GM12878 (cell line): ENCODE results near the gene ASIC4. TPM values are rescaled to one million over a fixed set of nuclear protein-coding genes. Genes with fewer than 3 reads are reported as not detected.

ENCODE experiments used
- ATAC-seq: fragments of 200-7000 bp; cut with Tn5 transposase; 3 replicates; pipeline ENCODE4 v1.9.1; 2020; ENCODE audit warnings: mild to moderate bottlenecking, moderate library complexity
- BruUV-seq: library from RNA; stranded (reverse); fragments of 400-500 nt; replicated peaks from 2 replicates; lab custom pipeline; 2021; lab: Mats Ljungman, UMichigan
- CTCF ChIA-PET: fragments of 300-600 bp; sonication (Branson Sonifier 250); formaldehyde crosslinking; extraction: SDS; loops from one replicate; lab custom pipeline; 2021; ENCODE audit warnings: inconsistent platforms; lab: Yijun Ruan, JAX
- POLR2A ChIA-PET: fragments of 350-600 bp; formaldehyde crosslinking; extraction: SDS; loops from one replicate; lab custom pipeline; 2021; ENCODE audit warnings: inconsistent platforms; lab: Charles Lee
- RAD21 ChIA-PET: fragments of 300-600 bp; sonication (Branson Sonifier 250); formaldehyde crosslinking; loops from one replicate; lab custom pipeline; 2023; ENCODE audit warnings: antibody characterized with exemption; ENCODE audit not compliant: unreplicated experiment; lab: Charles Lee
- SMC1A ChIA-PET: fragments of 300-600 bp; sonication (Branson Sonifier 250); formaldehyde crosslinking; loops from one replicate; lab custom pipeline; 2023; ENCODE audit not compliant: unreplicated experiment, uncharacterized antibody; lab: Charles Lee
- DNase-seq: peaks from one replicate; pipeline ENCODE4 v3.0.0-alpha.2; 2011; ENCODE audit warnings: low read depth, low spot score
- FAIRE-seq: peaks from 3 replicates; lab custom pipeline; 2011; peaks lifted over from hg19 to GRCh38; lab: Jason Lieb, UNC
- H2AFZ ChIP-seq: 2 replicates; pipeline ENCODE4 v1.6.0; 2011; ENCODE audit warnings: low read depth, low read length, control low read depth; ENCODE audit not compliant: control insufficient read depth
- H3K27ac ChIP-seq: 2 replicates; pipeline ENCODE4 v1.5.1; 2011; ENCODE audit warnings: control low read depth; ENCODE audit not compliant: control insufficient read depth, insufficient read depth
- H3K27me3 ChIP-seq, 2 experiments: replicated peaks in 1 of 2; 2 replicates each; pipeline versions ENCODE4 v1.6.0 to v1.6.1; 2011; ENCODE audit warnings: low read length in 1 of 2; ENCODE audit not compliant: control insufficient read depth in 2 of 2, insufficient read depth in 2 of 2
- H3K36me3 ChIP-seq, 2 experiments: 2 replicates each; pipeline ENCODE4 v1.5.1; 2011; ENCODE audit warnings: low read length in 1 of 2; ENCODE audit not compliant: control insufficient read depth in 2 of 2, insufficient read depth in 2 of 2
- H3K4me1 ChIP-seq: 2 replicates; pipeline ENCODE4 v1.6.1; 2011; ENCODE audit warnings: mild to moderate bottlenecking, low read length, moderate library complexity, mixed read lengths; ENCODE audit not compliant: control insufficient read depth, insufficient read depth
- H3K4me2 ChIP-seq: 2 replicates; pipeline ENCODE4 v1.6.0; 2011; ENCODE audit warnings: control low read depth; ENCODE audit not compliant: control insufficient read depth, insufficient read depth
- H3K4me3 ChIP-seq: fragments of 200-600 bp; sonication (generic); 2 replicates; pipeline ENCODE4 v1.5.1; 2016
- H3K79me2 ChIP-seq: 2 replicates; pipeline ENCODE4 v1.6.0; 2011; ENCODE audit warnings: low read length; ENCODE audit not compliant: control insufficient read depth, insufficient read depth
- H3K9ac ChIP-seq: 2 replicates; pipeline ENCODE4 v1.8.0; 2011; ENCODE audit warnings: low read length, control low read depth, mixed read lengths; ENCODE audit not compliant: control insufficient read depth, insufficient read depth
- H3K9me3 ChIP-seq: replicated peaks from 3 replicates; pipeline ENCODE4 v1.5.1; 2011; ENCODE audit warnings: mild to moderate bottlenecking, low read length; ENCODE audit not compliant: control insufficient read depth, insufficient read depth
- H4K20me1 ChIP-seq: 2 replicates; pipeline ENCODE4 v1.6.0; 2011; ENCODE audit not compliant: control insufficient read depth, insufficient read depth
- BCL3 ChIP-seq: IDR thresholded peaks from 2 replicates; pipeline ENCODE4 v1.6.1; 2011; ENCODE audit warnings: borderline replicate concordance, low read depth, mild to moderate bottlenecking, moderate library complexity, low read length; ENCODE audit not compliant: insufficient read depth, poor library complexity, severe bottlenecking
- BCLAF1 ChIP-seq: fragments of 450-650 bp; IDR thresholded peaks from 2 replicates; pipeline ENCODE4 v1.6.1; 2017; ENCODE audit warnings: antibody characterized with exemption, mild to moderate bottlenecking, moderate library complexity
- EED ChIP-seq: sonication (generic); IDR thresholded peaks from 2 replicates; pipeline ENCODE4 v1.6.1; 2016; ENCODE audit warnings: antibody characterized with exemption, low read depth
- ELK1 ChIP-seq: IDR thresholded peaks from 2 replicates; pipeline ENCODE4 v1.6.1; 2012; ENCODE audit warnings: low read depth, low read length, improper control_type of control experiment
- IKZF2 ChIP-seq, 2 experiments: fragments of 450-650 bp; IDR thresholded peaks; 2 replicates each; pipeline ENCODE4 v1.6.1; 2017; ENCODE audit warnings: mild to moderate bottlenecking in 2 of 2, moderate library complexity in 2 of 2
- KDM1A ChIP-seq: fragments of 200-600 bp; sonication (generic); IDR thresholded peaks from 2 replicates; pipeline ENCODE4 v1.6.1; 2016; ENCODE audit warnings: borderline replicate concordance
- MTA2 ChIP-seq: fragments of 450-650 bp; IDR thresholded peaks from 2 replicates; pipeline ENCODE4 v1.6.1; 2016; ENCODE audit warnings: low read depth, mild to moderate bottlenecking, moderate library complexity
- PAX8 ChIP-seq: fragments of 450-650 bp; IDR thresholded peaks from 2 replicates; pipeline ENCODE4 v1.6.1; 2017; ENCODE audit warnings: mild to moderate bottlenecking, moderate library complexity
- PKNOX1 ChIP-seq: fragments of 450-650 bp; IDR thresholded peaks from 2 replicates; pipeline ENCODE4 v1.6.1; 2016; ENCODE audit warnings: mild to moderate bottlenecking
- POLR2AphosphoS5 ChIP-seq: IDR thresholded peaks from 2 replicates; pipeline ENCODE4 v1.6.1; 2011; ENCODE audit warnings: mild to moderate bottlenecking, low read length, inconsistent platforms
- RAD51 ChIP-seq: fragments of 450-650 bp; IDR thresholded peaks from 2 replicates; pipeline ENCODE4 v1.6.1; 2016; ENCODE audit warnings: moderate library complexity, mild to moderate bottlenecking, inconsistent platforms
- STAT1 ChIP-seq: fragments of 450-650 bp; conservative IDR thresholded peaks from 2 replicates; pipeline ENCODE4 v1.6.1; 2014; ENCODE audit warnings: antibody characterized with exemption, mild to moderate bottlenecking
- ZBTB40 ChIP-seq: fragments of 450-650 bp; IDR thresholded peaks from 2 replicates; pipeline ENCODE4 v1.6.1; 2016; ENCODE audit warnings: mild to moderate bottlenecking, moderate library complexity, borderline replicate concordance
- ZNF24 ChIP-seq: fragments of 450-650 bp; IDR thresholded peaks from 2 replicates; pipeline ENCODE4 v1.6.1; 2017; ENCODE audit warnings: antibody characterized with exemption, mild to moderate bottlenecking
- WGBS: methylation state at CpG from one replicate; pipeline ENCODE4 v1.1.6; 2016; ENCODE audit warnings: low lambda C conversion rate; ENCODE audit not compliant: insufficient replicate concordance, insufficient coverage; ENCODE audit errors: missing lambda C conversion rate; 5-methylcytosine and 5-hydroxymethylcytosine counted together
- in situ Hi-C: fragments of 300-500 bp; cut with MboI; formaldehyde crosslinking; loops from 9 replicates; pipeline ENCODE4 v1.14.3; 2018; ENCODE audit warnings: mixed read lengths
- intact Hi-C: fragments of 100-400 bp; cut with micrococcal nuclease; formaldehyde crosslinking; loops from one replicate; pipeline ENCODE4 v1.14.2; 2022; ENCODE audit not compliant: unreplicated experiment
- polyA plus RNA-seq, 11 experiments: library from polyadenylated mRNA; depleted of rRNA in 4 of 11; unstranded in 6 of 11; stranded (reverse) in 5 of 11; fragments of >200 nt; fragmentation: Nextera tagmentation in 4 of 11; fragmentation: Illumina TruSeq in 1 of 11; extraction: Ambion mirVana in 4 of 11; extraction: Trizol in 1 of 11; gene quantifications; 1 replicate in 1 of 11; 2 replicates in 10 of 11; pipeline versions ENCODE4 v1.2.1 to v1.2.3, GENCODE V29; 2011 to 2016; ENCODE audit warnings: inconsistent platforms in 2 of 11, missing spikeins in 2 of 11, low read depth in 1 of 11
- total RNA-seq, 4 experiments: library from RNA; depleted of rRNA in 3 of 4; stranded (reverse); fragments of >200 nt in 3 of 4; fragmentation: Illumina TruSeq in 1 of 4; extraction: Trizol in 1 of 4; gene quantifications; 2 replicates each; pipeline versions ENCODE4 v1.2.1 to v1.2.3, GENCODE V29; 2013 to 2021

ASIC4 gene
- total and polyA plus RNA-seq, 10 of the 15 experiments (the other 5 are each of a cell fraction or from before 2014, with no cell fraction given) = 0.01 TPM; not detected in 9

GRCh38 chr2:219566640-219567039, 52.4 kb downstream of the ASIC4 start:
- FAIRE-seq (no peak), ATAC-seq (no peak), DNase-seq (no peak)
- no peak overlapping the region for H2AFZ ChIP-seq
- 74% methylated on average over 11 of the region's 11 CpGs for WGBS
- no peak overlapping the region for H3K4me3 ChIP-seq
- peaks cover 0 to 3% of the 10 kb centered on the region in 2 experiments; a peak in 2 of 4 replicates for H3K27me3 ChIP-seq
- BruUV-seq = no TSS peak
- CTCF ChIA-PET = no interaction called here
- H3K36me3 ChIP-seq = no peaks in the 10 kb centered on the region
- POLR2A ChIA-PET = no interaction called here
- H3K27ac ChIP-seq = no peak overlapping the region
- RAD21 ChIA-PET = no interaction called here
- no peaks in the 10 kb centered on the region for H3K9me3 ChIP-seq
- H3K4me2 ChIP-seq = no peak overlapping the region
- no peaks in the 10 kb centered on the region for H3K79me2 ChIP-seq
- SMC1A ChIA-PET = no interaction called here
- H3K4me1 ChIP-seq = no peaks in the 10 kb centered on the region
- intact Hi-C loops (no loop called here), in situ Hi-C loops (no loop called here)
- H3K9ac ChIP-seq = no peak overlapping the region
- no peaks in the 10 kb centered on the region for H4K20me1 ChIP-seq
- TF ChIP-seq EED = no peak
- TF ChIP-seq KDM1A = no peak
- TF ChIP-seq PAX8 = no peak
- no peak for TF ChIP-seq ZNF24
- TF ChIP-seq PKNOX1 = no peak
- TF ChIP-seq MTA2 = no peak
- TF ChIP-seq RAD51 = no peak
- no peak for TF ChIP-seq BCL3
- TF ChIP-seq STAT1 = no peak
- TF ChIP-seq BCLAF1 = no peak
- TF ChIP-seq IKZF2 (IDR thresholded peaks at IDR 0.05) = no peak
- no peak for TF ChIP-seq POLR2AphosphoS5
- TF ChIP-seq ELK1 = no peak
- no peak for TF ChIP-seq ZBTB40
